Measurements from ENCODE around the gene GPRC5D. TPM values are rescaled to one million over a fixed set of nuclear protein-coding genes. Genes with fewer than 3 reads are reported as not detected.
A peak's percentile ranks its signal among the peaks of the same experiment; 100 is the strongest.

GPRC5D gene
- total and polyA plus RNA-seq, 5 donors: not detected

- Histone ChIP-seq H3K4me1 (ENCODE audit: control insufficient read depth, insufficient read depth, low read length) (peaks cover 7% of the 10 kb centered on the region), H3K4me3 (ENCODE audit: low read length) (no peak overlapping the region), H3K9me3 (ENCODE audit: control insufficient read depth, low read length) (no peaks in the 10 kb centered on the region), H3K27ac (ENCODE audit: low read length) (peak overlapping the region; percentile 50), H3K27me3 (ENCODE audit: control insufficient read depth, insufficient read depth) (no peaks in the 10 kb centered on the region)
- no peak for DNase-seq
- ATAC-seq: peak; percentile 59 to 88
- WGBS: 39% methylated on average over 4 of the region's 4 CpGs
- intact Hi-C loops (cut with DNase I): loop anchor here (5.0 to 10.0 kb wide), 3 partner anchors 62 to 245 kb away; no protein-coding TSS in a partner anchor
Measured at GRCh38 chr12:12979731-12980259, 27.8 kb upstream of the GPRC5D start.

DNA sequence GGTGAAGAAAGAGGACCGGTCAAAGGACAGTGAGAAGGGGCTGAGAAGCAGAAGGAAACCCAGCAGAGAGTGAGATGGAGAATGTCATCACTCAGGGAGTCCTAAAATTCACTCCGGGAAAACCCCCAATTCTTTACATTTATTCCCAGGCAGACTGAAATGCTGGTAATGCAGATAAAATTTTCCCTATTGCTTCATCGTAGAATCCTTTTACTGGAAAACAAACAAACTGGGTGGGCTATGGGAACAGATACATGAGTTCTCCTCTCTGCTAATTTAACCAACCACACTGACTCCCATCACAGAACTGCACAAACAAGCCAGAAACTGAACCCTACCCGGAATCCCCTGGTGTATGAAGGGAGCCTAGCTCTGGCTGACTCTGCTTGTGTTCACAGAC is 27.2 kb upstream of the GPRC5D start:
- intact Hi-C loops (cut with DNase I): no loop called here
- peaks cover 7% of the 10 kb centered on the region for H3K4me1 ChIP-seq (ENCODE audit: control insufficient read depth, insufficient read depth, low read length)
- no peak for DNase-seq
- no peaks in the 10 kb centered on the region for H3K27me3 ChIP-seq (ENCODE audit: control insufficient read depth, insufficient read depth)
- 65% methylated on average over 4 of the region's 4 CpGs for WGBS
- peak overlapping the region; percentile 26 for H3K27ac ChIP-seq (ENCODE audit: low read length)
- ATAC-seq: no peak
- no peaks in the 10 kb centered on the region for H3K9me3 ChIP-seq (ENCODE audit: control insufficient read depth, low read length)
- no peak overlapping the region for H3K4me3 ChIP-seq (ENCODE audit: low read length)

GRCh38 chr12:12977231-12977630 is 25.3 kb upstream of the GPRC5D start:
- no peaks in the 10 kb centered on the region for H3K9me3 ChIP-seq (ENCODE audit: control insufficient read depth, low read length)
- intact Hi-C loops (cut with DNase I): no loop called here
- H3K4me1 ChIP-seq (ENCODE audit: control insufficient read depth, insufficient read depth, low read length): peaks cover 7% of the 10 kb centered on the region
- no peak overlapping the region for H3K4me3 ChIP-seq (ENCODE audit: low read length)
- 95% methylated on average over 4 of the region's 4 CpGs for WGBS
- peak overlapping the region; percentile 22 for H3K27ac ChIP-seq (ENCODE audit: low read length)
- H3K27me3 ChIP-seq (ENCODE audit: control insufficient read depth, insufficient read depth): no peaks in the 10 kb centered on the region
- DNase-seq: no peak
- no peak for ATAC-seq

GRCh38 chr12:12976366-12976765 is 24.4 kb upstream of the GPRC5D start:
- no peak for DNase-seq
- Histone ChIP-seq H3K9me3 (ENCODE audit: control insufficient read depth, low read length) (no peaks in the 10 kb centered on the region), H3K4me1 (ENCODE audit: control insufficient read depth, insufficient read depth, low read length) (peaks cover 7% of the 10 kb centered on the region), H3K4me3 (ENCODE audit: low read length) (no peak overlapping the region), H3K27me3 (ENCODE audit: control insufficient read depth, insufficient read depth) (no peaks in the 10 kb centered on the region), H3K27ac (ENCODE audit: low read length) (no peak overlapping the region)
- 65% methylated on average over 2 of the region's 2 CpGs for WGBS
- intact Hi-C loops (cut with DNase I): no loop called here
- peak; percentile 68 to 78 for ATAC-seq

GRCh38 chr12:12975322-12976077 is 23.5 kb upstream of the GPRC5D start:
- peaks cover 7% of the 10 kb centered on the region for H3K4me1 ChIP-seq (ENCODE audit: control insufficient read depth, insufficient read depth, low read length)
- no peak overlapping the region for H3K27ac ChIP-seq (ENCODE audit: low read length)
- 81% methylated on average over 14 of the region's 14 CpGs for WGBS
- no peak for DNase-seq
- H3K9me3 ChIP-seq (ENCODE audit: control insufficient read depth, low read length): no peaks in the 10 kb centered on the region
- intact Hi-C loops (cut with DNase I): no loop called here
- H3K27me3 ChIP-seq (ENCODE audit: control insufficient read depth, insufficient read depth): no peaks in the 10 kb centered on the region
- peak; percentile 13 to 59 for ATAC-seq
- H3K4me3 ChIP-seq (ENCODE audit: low read length): no peak overlapping the region

- WGBS: 95% methylated on average over 4 of the region's 4 CpGs
- DNase-seq (no peak), ATAC-seq (no peak)
- Histone ChIP-seq H3K4me1 (ENCODE audit: control insufficient read depth, insufficient read depth, low read length) (no peaks in the 10 kb centered on the region), H3K4me3 (ENCODE audit: low read length) (no peak overlapping the region), H3K27me3 (ENCODE audit: control insufficient read depth, insufficient read depth) (no peaks in the 10 kb centered on the region), H3K27ac (ENCODE audit: low read length) (no peak overlapping the region), H3K9me3 (ENCODE audit: control insufficient read depth, low read length) (no peaks in the 10 kb centered on the region)
- intact Hi-C loops (cut with DNase I): no loop called here
Measured at GRCh38 chr12:12974211-12974610, 22.2 kb upstream of the GPRC5D start.

DNA sequence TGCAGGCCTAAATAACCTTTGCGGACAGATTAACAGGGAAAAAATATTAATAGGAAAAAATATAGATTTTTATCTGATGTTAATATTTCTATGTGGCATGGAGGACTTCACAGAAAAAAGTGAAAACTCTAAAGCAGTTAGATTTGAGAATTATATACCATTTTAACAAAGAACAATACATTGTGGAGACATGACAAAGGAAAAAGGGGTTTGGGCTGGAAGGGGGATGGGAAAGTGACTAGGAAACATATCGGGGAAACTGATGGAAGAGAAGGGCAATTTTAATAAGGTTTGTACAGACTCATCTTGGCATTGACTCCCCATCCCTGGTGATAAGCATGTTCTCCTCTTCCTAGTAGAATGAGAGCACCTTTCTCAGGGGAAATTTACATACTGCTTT is 21.0 kb upstream of the GPRC5D start:
- no peak for ATAC-seq
- no peaks in the 10 kb centered on the region for H3K9me3 ChIP-seq (ENCODE audit: control insufficient read depth, low read length)
- intact Hi-C loops (cut with DNase I): no loop called here
- H3K4me3 ChIP-seq (ENCODE audit: low read length): no peak overlapping the region
- DNase-seq: no peak
- 98% methylated on average over 2 of the region's 2 CpGs for WGBS
- no peak overlapping the region for H3K27ac ChIP-seq (ENCODE audit: low read length)
- H3K4me1 ChIP-seq (ENCODE audit: control insufficient read depth, insufficient read depth, low read length): no peaks in the 10 kb centered on the region
- no peaks in the 10 kb centered on the region for H3K27me3 ChIP-seq (ENCODE audit: control insufficient read depth, insufficient read depth)

GRCh38 chr12:12965836-12966235 is 13.9 kb upstream of the GPRC5D start:
- 71% methylated on average over 4 of the region's 4 CpGs for WGBS
- H3K27ac ChIP-seq (ENCODE audit: low read length): no peak overlapping the region
- H3K4me1 ChIP-seq (ENCODE audit: control insufficient read depth, insufficient read depth, low read length): no peaks in the 10 kb centered on the region
- H3K9me3 ChIP-seq (ENCODE audit: control insufficient read depth, low read length): no peaks in the 10 kb centered on the region
- H3K4me3 ChIP-seq (ENCODE audit: low read length): no peak overlapping the region
- DNase-seq (no peak), ATAC-seq (no peak)
- intact Hi-C loops (cut with DNase I): no loop called here
- no peaks in the 10 kb centered on the region for H3K27me3 ChIP-seq (ENCODE audit: control insufficient read depth, insufficient read depth)

DNA sequence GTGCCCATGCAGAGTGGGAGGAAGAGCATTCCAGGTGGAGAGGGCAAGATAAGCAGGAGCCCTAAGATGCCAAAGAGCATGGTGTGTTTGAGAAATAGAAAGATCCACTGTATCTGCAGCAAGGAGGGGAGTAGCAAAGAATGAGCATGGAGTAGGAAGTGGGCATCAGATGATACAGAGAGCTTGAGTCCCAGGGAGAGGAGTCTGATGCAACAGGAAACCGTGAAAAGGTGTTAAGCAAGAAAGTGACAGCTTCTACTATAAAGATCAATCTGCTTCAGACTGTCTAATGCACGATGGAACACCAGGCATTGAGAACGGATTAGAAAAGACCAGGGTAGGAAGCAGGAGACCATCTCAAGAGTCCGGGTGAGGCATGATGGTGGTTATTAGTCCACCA is 12.3 kb upstream of the GPRC5D start:
- no peak overlapping the region for H3K27ac ChIP-seq (ENCODE audit: low read length)
- H3K4me1 ChIP-seq (ENCODE audit: control insufficient read depth, insufficient read depth, low read length): no peaks in the 10 kb centered on the region
- intact Hi-C loops (cut with DNase I): no loop called here
- no peaks in the 10 kb centered on the region for H3K9me3 ChIP-seq (ENCODE audit: control insufficient read depth, low read length)
- ATAC-seq (no peak), DNase-seq (no peak)
- 85% methylated on average over 4 of the region's 4 CpGs for WGBS
- H3K27me3 ChIP-seq (ENCODE audit: control insufficient read depth, insufficient read depth): no peaks in the 10 kb centered on the region
- no peak overlapping the region for H3K4me3 ChIP-seq (ENCODE audit: low read length)

- DNase-seq (no peak), ATAC-seq (no peak)
- Histone ChIP-seq H3K4me1 (ENCODE audit: control insufficient read depth, insufficient read depth, low read length) (no peaks in the 10 kb centered on the region), H3K9me3 (ENCODE audit: control insufficient read depth, low read length) (no peaks in the 10 kb centered on the region), H3K4me3 (ENCODE audit: low read length) (no peak overlapping the region), H3K27me3 (ENCODE audit: control insufficient read depth, insufficient read depth) (no peaks in the 10 kb centered on the region), H3K27ac (ENCODE audit: low read length) (no peak overlapping the region)
- intact Hi-C loops (cut with DNase I): no loop called here
- 81% methylated on average over 5 of the region's 5 CpGs for WGBS
Measured at GRCh38 chr12:12960639-12961209, 8.8 kb upstream of the GPRC5D start.

DNA sequence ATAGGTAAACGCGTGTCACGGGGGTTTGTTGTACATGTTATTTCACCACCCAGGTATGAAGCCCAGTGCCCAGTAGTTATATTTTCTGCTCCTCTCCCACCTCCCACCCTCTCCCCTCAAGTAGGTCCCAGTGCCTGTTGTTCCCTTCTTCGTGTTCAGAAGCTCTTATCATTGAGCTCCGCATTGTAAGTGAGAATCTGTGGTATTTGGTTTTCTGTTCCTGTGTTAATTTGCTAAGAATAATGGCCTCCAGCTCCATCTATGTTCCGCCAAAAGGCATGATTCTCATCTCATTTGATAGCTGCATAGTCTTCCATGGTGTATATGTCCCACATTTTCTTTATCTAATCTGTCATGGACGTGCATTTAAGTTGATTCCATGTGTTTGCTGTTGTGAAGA is 6.9 kb upstream of the GPRC5D start:
- 67% methylated on average over 7 of the region's 7 CpGs for WGBS
- ATAC-seq (no peak), DNase-seq (no peak)
- intact Hi-C loops (cut with DNase I): no loop called here
- Histone ChIP-seq H3K4me3 (ENCODE audit: low read length) (no peak overlapping the region), H3K27ac (ENCODE audit: low read length) (no peak overlapping the region), H3K27me3 (ENCODE audit: control insufficient read depth, insufficient read depth) (no peaks in the 10 kb centered on the region), H3K4me1 (ENCODE audit: control insufficient read depth, insufficient read depth, low read length) (no peaks in the 10 kb centered on the region), H3K9me3 (ENCODE audit: control insufficient read depth, low read length) (no peaks in the 10 kb centered on the region)
